ENCODE data around the gene KDM8. TPM values are rescaled to one million over a fixed set of nuclear protein-coding genes. Genes with fewer than 3 reads are reported as not detected.
"Not testable (repeated sequence)": the region's sequence is repeated elsewhere in the genome, so short reads cannot be mapped to it uniquely, and the experiment has no call there.

KDM8 gene
- total RNA-seq, 1 donor from 2014 or later = 6.1 TPM

DNA sequence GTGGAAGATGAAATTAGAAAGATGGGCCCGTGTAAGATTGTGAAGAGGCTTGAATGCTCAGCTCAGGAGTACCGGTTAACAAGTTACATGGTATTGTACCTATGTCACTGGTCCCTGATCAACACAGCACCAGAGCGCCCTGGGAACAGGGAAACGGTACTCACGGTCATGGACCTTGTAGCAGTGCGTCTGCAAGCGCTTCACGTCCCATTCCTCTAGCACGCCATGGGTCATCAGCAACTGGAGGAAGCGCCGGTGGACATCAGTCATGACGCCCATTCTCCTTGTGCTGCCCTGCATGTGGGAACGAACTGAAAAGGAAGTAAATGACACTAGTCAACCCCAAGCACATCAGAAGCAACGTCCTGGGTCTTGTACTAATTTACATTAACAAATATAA, 53.9 kb downstream of the KDM8 start:
- H3K4me3 ChIP-seq = no peak overlapping the region
- TF ChIP-seq, protein P1, sequence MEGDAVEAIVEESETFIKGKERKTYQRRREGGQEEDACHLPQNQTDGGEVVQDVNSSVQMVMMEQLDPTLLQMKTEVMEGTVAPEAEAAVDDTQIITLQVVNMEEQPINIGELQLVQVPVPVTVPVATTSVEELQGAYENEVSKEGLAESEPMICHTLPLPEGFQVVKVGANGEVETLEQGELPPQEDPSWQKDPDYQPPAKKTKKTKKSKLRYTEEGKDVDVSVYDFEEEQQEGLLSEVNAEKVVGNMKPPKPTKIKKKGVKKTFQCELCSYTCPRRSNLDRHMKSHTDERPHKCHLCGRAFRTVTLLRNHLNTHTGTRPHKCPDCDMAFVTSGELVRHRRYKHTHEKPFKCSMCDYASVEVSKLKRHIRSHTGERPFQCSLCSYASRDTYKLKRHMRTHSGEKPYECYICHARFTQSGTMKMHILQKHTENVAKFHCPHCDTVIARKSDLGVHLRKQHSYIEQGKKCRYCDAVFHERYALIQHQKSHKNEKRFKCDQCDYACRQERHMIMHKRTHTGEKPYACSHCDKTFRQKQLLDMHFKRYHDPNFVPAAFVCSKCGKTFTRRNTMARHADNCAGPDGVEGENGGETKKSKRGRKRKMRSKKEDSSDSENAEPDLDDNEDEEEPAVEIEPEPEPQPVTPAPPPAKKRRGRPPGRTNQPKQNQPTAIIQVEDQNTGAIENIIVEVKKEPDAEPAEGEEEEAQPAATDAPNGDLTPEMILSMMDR (IDR thresholded peaks at IDR 0.05) = no peak
- no peaks in the 10 kb centered on the region for H3K9me3 ChIP-seq
- peaks cover 25% of the 10 kb centered on the region for H3K36me3 ChIP-seq
- H3K27ac ChIP-seq = peak overlapping the region; percentile 75
- no peak for DNase-seq
- H3K27me3 ChIP-seq = no peaks in the 10 kb centered on the region
- intact Hi-C loops (cut with DNase I) = no loop called here
- no peak for ATAC-seq
- H3K4me1 ChIP-seq = peaks cover 38% of the 10 kb centered on the region

DNA sequence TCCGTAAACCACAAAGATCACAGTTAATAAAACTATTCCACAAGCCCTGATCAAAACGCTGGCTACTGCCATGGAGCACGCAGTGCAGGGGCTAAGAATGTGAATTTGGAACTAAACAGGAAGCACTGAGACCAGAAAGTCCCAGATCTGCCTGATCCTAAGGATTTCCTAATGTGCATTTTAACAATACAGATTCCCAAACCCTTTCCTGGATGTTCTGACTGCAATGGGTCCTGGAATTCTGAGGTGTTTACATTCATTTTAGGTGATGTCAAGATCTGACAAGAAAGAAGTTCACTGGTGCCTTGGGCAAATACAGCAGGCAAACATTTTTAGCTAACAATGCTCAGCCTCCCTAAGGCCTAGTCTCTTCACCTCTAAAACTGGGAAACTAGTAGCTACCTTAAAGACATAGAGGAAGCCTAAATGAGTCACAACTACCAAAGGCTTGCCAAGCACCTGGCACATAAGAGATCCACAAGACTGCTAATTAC, 55.0 kb downstream of the KDM8 start:
- intact Hi-C loops (cut with DNase I) = no loop called here
- no peaks in the 10 kb centered on the region for H3K27me3 ChIP-seq
- ATAC-seq = peak; percentile 57
- H3K27ac ChIP-seq = peak overlapping the region; percentile 75
- peaks cover 25% of the 10 kb centered on the region for H3K36me3 ChIP-seq
- no peak for DNase-seq
- peaks cover 33% of the 10 kb centered on the region for H3K4me1 ChIP-seq
- H3K4me3 ChIP-seq = no peak overlapping the region
- TF ChIP-seq, protein P1 (IDR thresholded peaks at IDR 0.05) = no peak
- no peaks in the 10 kb centered on the region for H3K9me3 ChIP-seq

DNA sequence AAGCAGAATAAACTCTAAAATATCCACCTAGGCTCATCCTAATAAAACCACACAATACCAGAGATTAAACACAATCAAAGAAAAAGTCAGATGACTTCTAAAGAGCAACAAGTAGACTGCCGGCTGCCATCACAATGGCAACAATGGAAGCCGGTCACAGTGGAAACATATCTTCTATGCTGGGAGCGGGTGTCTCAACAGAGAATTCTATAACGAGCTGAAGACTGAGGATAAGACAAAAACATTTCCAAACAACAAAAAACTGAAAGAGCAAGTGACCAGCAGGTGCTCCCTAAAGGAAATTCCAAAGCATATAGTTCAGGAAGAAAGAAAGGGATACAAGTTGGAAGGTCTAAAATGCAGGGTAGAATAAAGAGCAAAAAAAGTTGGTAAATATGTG, 56.4 kb downstream of the KDM8 start:
- ATAC-seq (no peak), DNase-seq (no peak)
- Histone ChIP-seq H3K4me1 (peaks cover 29% of the 10 kb centered on the region), H3K36me3 (peaks cover 25% of the 10 kb centered on the region), H3K27ac (peak overlapping the region; percentile 75), H3K27me3 (no peaks in the 10 kb centered on the region), H3K9me3 (no peaks in the 10 kb centered on the region), H3K4me3 (no peak overlapping the region)
- intact Hi-C loops (cut with DNase I) = no loop called here
- TF ChIP-seq, protein P1 (IDR thresholded peaks at IDR 0.05) = no peak

DNA sequence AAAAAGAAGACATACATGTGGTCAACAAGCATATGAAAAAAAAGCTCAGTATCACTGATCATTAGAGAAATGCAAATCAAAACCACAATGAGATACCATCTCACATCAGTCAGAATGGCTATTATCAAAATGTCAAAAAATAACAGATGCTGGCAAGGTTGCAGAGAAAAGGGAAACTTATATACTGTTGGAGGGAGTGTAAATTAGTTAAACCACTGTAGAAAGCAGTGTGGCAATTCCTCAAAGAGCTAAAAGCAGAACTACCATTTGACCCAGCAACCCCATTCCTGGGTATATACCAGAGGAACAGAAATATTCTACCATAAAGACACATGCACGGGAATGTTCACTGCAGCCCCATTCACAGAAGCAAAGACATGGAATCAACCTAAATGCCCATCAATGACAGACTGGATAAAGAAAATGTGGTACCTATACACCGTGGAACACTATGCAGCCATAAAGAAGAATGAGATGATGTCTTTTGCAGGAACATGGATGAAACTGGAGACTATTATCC, 59.6 kb downstream of the KDM8 start:
- intact Hi-C loops (cut with DNase I); ATAC-seq; DNase-seq; H3K27me3 ChIP-seq; H3K36me3 ChIP-seq; H3K9me3 ChIP-seq; H3K4me3 ChIP-seq; H3K27ac ChIP-seq: not testable (repeated sequence)
- H3K4me1 ChIP-seq = peaks cover 28% of the 10 kb centered on the region

DNA sequence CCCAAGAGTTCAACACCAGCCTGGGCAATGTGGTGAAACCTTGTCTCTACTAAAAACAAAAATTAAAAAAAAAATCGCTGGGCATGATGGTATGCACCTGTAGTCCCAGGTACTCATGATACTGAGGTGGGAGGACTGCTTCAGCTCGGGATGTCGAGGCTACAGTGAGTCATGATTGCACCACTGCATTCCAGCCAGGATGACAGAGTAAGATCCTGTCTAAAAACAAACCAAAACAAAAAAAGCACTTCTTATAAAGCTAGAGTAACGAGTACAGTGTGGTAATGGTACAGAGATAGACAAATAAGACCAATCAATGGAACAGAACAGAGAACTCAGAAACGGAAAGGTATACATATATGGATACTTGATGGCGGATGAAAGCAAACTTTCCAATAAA, 60.8 kb downstream of the KDM8 start:
- ATAC-seq = peak; percentile 60
- DNase-seq = no peak

DNA sequence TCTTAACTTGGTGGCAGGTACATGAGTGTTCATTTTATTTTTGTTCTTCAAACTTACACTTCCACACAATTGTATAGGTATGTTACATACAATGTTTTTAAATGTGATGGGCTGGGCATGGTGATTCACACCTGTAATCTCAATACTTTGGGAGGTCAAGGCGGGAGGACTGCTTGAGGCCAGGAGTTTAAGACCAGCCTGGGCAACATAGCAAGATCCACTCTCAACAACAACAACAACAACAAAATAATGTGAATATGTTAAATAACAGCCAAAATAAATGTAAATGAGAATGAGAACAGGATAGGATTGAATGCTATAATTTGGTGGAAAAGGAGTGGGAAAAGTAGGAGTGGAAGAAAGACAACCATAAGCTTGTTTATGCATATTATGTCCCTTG, 62.7 kb downstream of the KDM8 start:
- Histone ChIP-seq H3K36me3 (no peaks in the 10 kb centered on the region), H3K9me3 (no peaks in the 10 kb centered on the region), H3K4me1 (peaks cover 16% of the 10 kb centered on the region), H3K27ac (no peak overlapping the region), H3K4me3 (no peak overlapping the region), H3K27me3 (no peaks in the 10 kb centered on the region)
- TF ChIP-seq, protein P1 (IDR thresholded peaks at IDR 0.05) = no peak
- intact Hi-C loops (cut with DNase I) = no loop called here
- DNase-seq (no peak), ATAC-seq (no peak)

More for the DNA sequence above, 60.8 kb downstream of the KDM8 start:
- Histone ChIP-seq H3K4me1 (peaks cover 22% of the 10 kb centered on the region), H3K36me3 (no peaks in the 10 kb centered on the region), H3K9me3 (no peaks in the 10 kb centered on the region), H3K27me3 (no peaks in the 10 kb centered on the region), H3K27ac (no peak overlapping the region), H3K4me3 (no peak overlapping the region)
- TF ChIP-seq, protein P1 (IDR thresholded peaks at IDR 0.05) = no peak
- intact Hi-C loops (cut with DNase I) = no loop called here

All from upper lobe of right lung (tissue), 1 donor.